ENCODE measurements around the gene MIA2. TPM values are rescaled to one million over a fixed set of nuclear protein-coding genes. Genes with fewer than 3 reads are reported as not detected.
"Not testable (repeated sequence)": the region's sequence is repeated elsewhere in the genome, so short reads cannot be mapped to it uniquely, and the experiment has no call there.

Gene MIA2
- total RNA-seq, 3 donors from 2014 or later: 19.5 to 37.0 (median 23.3) TPM

- H3K27ac ChIP-seq: no peak overlapping the region
- H3K9me3 ChIP-seq: no peaks in the 10 kb centered on the region
- no peak for DNase-seq (ENCODE audit: low spot score in 2 of 2)
- H3K27me3 ChIP-seq: no peaks in the 10 kb centered on the region
- H3K4me3 ChIP-seq: no peak overlapping the region
- TF ChIP-seq POLR2A (IDR thresholded peaks at IDR 0.05) (no peak), CTCF (IDR thresholded peaks at IDR 0.05) (no peak), POLR2AphosphoS5 (IDR thresholded peaks at IDR 0.05) (no peak)
- no peaks in the 10 kb centered on the region for H3K4me1 ChIP-seq
- no peaks in the 10 kb centered on the region for H3K36me3 ChIP-seq
- intact Hi-C loops (cut with DNase I; ENCODE audit: low total_unique reads): no loop called here
Observed at GRCh38 chr14:39322807-39323206, 89.1 kb downstream of the MIA2 start.

GRCh38 chr14:39324097-39324496, 90.4 kb downstream of the MIA2 start:
- intact Hi-C loops (cut with DNase I; ENCODE audit: low total_unique reads): no loop called here
- DNase-seq (ENCODE audit: low spot score in 2 of 2): no peak
- H3K4me3 ChIP-seq: no peak overlapping the region
- H3K9me3 ChIP-seq: no peaks in the 10 kb centered on the region
- TF ChIP-seq CTCF (IDR thresholded peaks at IDR 0.05) (no peak), POLR2A (IDR thresholded peaks at IDR 0.05) (no peak), POLR2AphosphoS5 (IDR thresholded peaks at IDR 0.05) (no peak)
- H3K27ac ChIP-seq: no peak overlapping the region
- no peaks in the 10 kb centered on the region for H3K36me3 ChIP-seq
- H3K27me3 ChIP-seq: no peaks in the 10 kb centered on the region
- no peaks in the 10 kb centered on the region for H3K4me1 ChIP-seq

GRCh38 chr14:39339003-39339402, 105.3 kb downstream of the MIA2 start:
- H3K27me3 ChIP-seq: no peaks in the 10 kb centered on the region
- H3K4me3 ChIP-seq: no peak overlapping the region
- H3K27ac ChIP-seq: no peak overlapping the region
- H3K4me1 ChIP-seq: no peaks in the 10 kb centered on the region
- intact Hi-C loops (cut with DNase I; ENCODE audit: low total_unique reads): no loop called here
- no peaks in the 10 kb centered on the region for H3K9me3 ChIP-seq
- no peak for DNase-seq (ENCODE audit: low spot score in 2 of 2)
- H3K36me3 ChIP-seq: no peaks in the 10 kb centered on the region
- TF ChIP-seq POLR2A (IDR thresholded peaks at IDR 0.05): no peak
- no peak for TF ChIP-seq POLR2AphosphoS5 (IDR thresholded peaks at IDR 0.05)
- no peak for TF ChIP-seq CTCF (IDR thresholded peaks at IDR 0.05)

GRCh38 chr14:39341126-39341525, 107.4 kb downstream of the MIA2 start:
- H3K36me3 ChIP-seq; H3K4me3 ChIP-seq; H3K27me3 ChIP-seq; intact Hi-C loops (cut with DNase I; ENCODE audit: low total_unique reads); H3K9me3 ChIP-seq; DNase-seq (ENCODE audit: low spot score in 2 of 2); H3K4me1 ChIP-seq; H3K27ac ChIP-seq: not testable (repeated sequence)

GRCh38 chr14:39342768-39343167, 109.1 kb downstream of the MIA2 start:
- intact Hi-C loops (cut with DNase I; ENCODE audit: low total_unique reads): no loop called here
- no peak overlapping the region for H3K4me3 ChIP-seq

More at GRCh38 chr14:39342768-39343167, 109.1 kb downstream of the MIA2 start:
- H3K36me3 ChIP-seq: no peaks in the 10 kb centered on the region
- no peak for DNase-seq (ENCODE audit: low spot score in 2 of 2)
- H3K4me1 ChIP-seq: no peaks in the 10 kb centered on the region
- H3K27me3 ChIP-seq: no peaks in the 10 kb centered on the region
- H3K9me3 ChIP-seq: no peaks in the 10 kb centered on the region
- no peak overlapping the region for H3K27ac ChIP-seq
- TF ChIP-seq POLR2AphosphoS5 (IDR thresholded peaks at IDR 0.05): no peak
- TF ChIP-seq POLR2A (IDR thresholded peaks at IDR 0.05): no peak
- no peak for TF ChIP-seq CTCF (IDR thresholded peaks at IDR 0.05)
